Upper lobe of left lung (tissue), 6 donors: ENCODE data around the gene WRNIP1. TPM values are rescaled to one million over a fixed set of nuclear protein-coding genes. Genes with fewer than 3 reads are reported as not detected.
A peak's percentile ranks its signal among the peaks of the same experiment; 100 is the strongest.

Experiments used
- ATAC-seq, 2 donors: fragments of 200-7000 bp; cut with Tn5 transposase; one replicate each; pipeline ENCODE4 v1.9.1; 2022; ENCODE audit warnings: mild to moderate bottlenecking in 2 of 2, moderate library complexity in 2 of 2; ENCODE audit not compliant: low FRiP score in 2 of 2
- DNase-seq, 2 donors: peaks; one replicate each; pipeline ENCODE4 v3.0.0-alpha.2; 2019 to 2020
- H3K27ac ChIP-seq, 4 donors: fragments of 200-600 bp; sonication (generic); one replicate each; pipeline ENCODE4 v1.5.1; 2016 to 2019
- H3K27me3 ChIP-seq, 4 donors: fragments of 200-600 bp; sonication (generic); one replicate each; pipeline ENCODE4 v1.5.1; 2017 to 2019
- H3K36me3 ChIP-seq, 4 donors: fragments of 200-600 bp; sonication (generic); one replicate each; pipeline ENCODE4 v1.5.1; 2016 to 2019
- H3K4me1 ChIP-seq, 4 donors: fragments of 200-600 bp; sonication (generic); one replicate each; pipeline ENCODE4 v1.5.1; 2018 to 2019
- H3K4me3 ChIP-seq, 4 donors: fragments of 200-600 bp; sonication (generic); one replicate each; pipeline ENCODE4 v1.5.1; 2017 to 2019; ENCODE audit warnings: mild to moderate bottlenecking in 2 of 4, moderate library complexity in 1 of 4
- H3K9me3 ChIP-seq, 4 donors: fragments of 200-600 bp; sonication (generic); one replicate each; pipeline ENCODE4 v1.5.1; 2018 to 2019
- EP300 ChIP-seq, 4 donors: sonication (generic); formaldehyde crosslinking; IDR thresholded peaks; one replicate each; pipeline ENCODE4 v1.5.1; 2017; ENCODE audit warnings: antibody characterized with exemption in 4 of 4, control low read depth in 2 of 4
- POLR2A ChIP-seq, 4 donors: fragments of 450-650 bp; IDR thresholded peaks; one replicate each; pipeline ENCODE4 v1.5.1; 2016 to 2017; ENCODE audit warnings: antibody characterized with exemption in 4 of 4, mild to moderate bottlenecking in 2 of 4
- POLR2AphosphoS5 ChIP-seq, 2 donors: sonication (generic); formaldehyde crosslinking; IDR thresholded peaks; one replicate each; pipeline ENCODE4 v1.5.1; 2017; ENCODE audit warnings: antibody characterized with exemption in 2 of 2
- WGBS, 2 donors: methylation state at CpG; one replicate each; pipeline ENCODE4 v1.1.5; 2017 to 2018; 5-methylcytosine and 5-hydroxymethylcytosine counted together
- total RNA-seq, 6 donors: library from RNA; depleted of rRNA in 4 of 6; stranded (reverse); fragments of >200 nt in 4 of 6; gene quantifications; one replicate each; pipeline versions ENCODE4 v1.1.0 to v1.2.1, GENCODE V29; 2016 to 2021
- TF ChIP-seq, protein P1 (sequence below), 6 experiments: fragments of 450-650 bp in 4 of 6; fragments of 200-600 bp in 2 of 6; sonication (generic) in 2 of 6; IDR thresholded peaks; one replicate each; pipeline ENCODE4 v1.5.1; 2016 to 2019; ENCODE audit warnings: antibody characterized with exemption in 6 of 6
- donor health status: DM: no; HTN: no; CAD: no; lungs with moderate emphysema.
- donor health status: DM: no; HTN: yes; CAD: no; lungs with severe emphysema.

WRNIP1 gene
- total RNA-seq, 6 donors from 2014 or later = 38.7 to 101 (median 59.2) TPM

DNA sequence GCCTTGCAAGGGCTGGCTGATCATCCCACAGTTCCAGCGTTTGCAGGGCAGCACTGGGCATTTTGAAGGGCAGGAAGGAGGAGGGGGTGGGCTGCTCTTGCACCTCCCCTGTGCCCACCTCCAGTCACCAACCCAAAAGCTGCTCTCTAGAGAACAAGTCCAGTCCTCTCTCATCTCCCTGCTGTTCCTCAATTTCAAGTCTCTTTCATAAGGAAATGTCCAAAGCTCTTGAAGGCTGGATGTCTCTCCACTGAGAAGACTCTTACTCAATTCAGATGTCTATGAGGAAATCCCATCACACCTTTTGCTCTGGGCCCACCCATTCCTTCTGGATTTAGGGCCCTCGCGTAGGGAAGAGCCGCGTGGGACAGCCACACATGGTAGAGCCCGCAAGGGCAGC lies 31.7 kb downstream of the WRNIP1 start:
- DNase-seq = no peak
- Histone ChIP-seq H3K27me3 (no peaks in the 10 kb centered on the region), H3K4me3 (no peak overlapping the region), H3K4me1 (peaks cover 34 to 65% (median 44%) of the 10 kb centered on the region in 4 donors), H3K36me3 (no peaks in the 10 kb centered on the region), H3K9me3 (no peaks in the 10 kb centered on the region), H3K27ac (peak overlapping the region; percentile 23 to 85 (median 58))
- peak in 1 of 2 donors; percentile 42 for ATAC-seq
- no peak for TF ChIP-seq EP300 (IDR thresholded peaks at IDR 0.05)
- TF ChIP-seq, protein P1, sequence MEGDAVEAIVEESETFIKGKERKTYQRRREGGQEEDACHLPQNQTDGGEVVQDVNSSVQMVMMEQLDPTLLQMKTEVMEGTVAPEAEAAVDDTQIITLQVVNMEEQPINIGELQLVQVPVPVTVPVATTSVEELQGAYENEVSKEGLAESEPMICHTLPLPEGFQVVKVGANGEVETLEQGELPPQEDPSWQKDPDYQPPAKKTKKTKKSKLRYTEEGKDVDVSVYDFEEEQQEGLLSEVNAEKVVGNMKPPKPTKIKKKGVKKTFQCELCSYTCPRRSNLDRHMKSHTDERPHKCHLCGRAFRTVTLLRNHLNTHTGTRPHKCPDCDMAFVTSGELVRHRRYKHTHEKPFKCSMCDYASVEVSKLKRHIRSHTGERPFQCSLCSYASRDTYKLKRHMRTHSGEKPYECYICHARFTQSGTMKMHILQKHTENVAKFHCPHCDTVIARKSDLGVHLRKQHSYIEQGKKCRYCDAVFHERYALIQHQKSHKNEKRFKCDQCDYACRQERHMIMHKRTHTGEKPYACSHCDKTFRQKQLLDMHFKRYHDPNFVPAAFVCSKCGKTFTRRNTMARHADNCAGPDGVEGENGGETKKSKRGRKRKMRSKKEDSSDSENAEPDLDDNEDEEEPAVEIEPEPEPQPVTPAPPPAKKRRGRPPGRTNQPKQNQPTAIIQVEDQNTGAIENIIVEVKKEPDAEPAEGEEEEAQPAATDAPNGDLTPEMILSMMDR (IDR thresholded peaks at IDR 0.05) = no peak
- no peak for TF ChIP-seq POLR2AphosphoS5 (IDR thresholded peaks at IDR 0.05)
- TF ChIP-seq POLR2A (IDR thresholded peaks at IDR 0.05) = no peak
- WGBS, 2 donors = 61 to 83% methylated on average over 5 to 6 of the region's 6 CpGs

- ATAC-seq (peak in 1 of 2 donors; percentile 35), DNase-seq (peak in 1 of 2 donors; percentile 49)
- Histone ChIP-seq H3K4me1 (peaks cover 29 to 59% (median 39%) of the 10 kb centered on the region in 4 donors), H3K9me3 (no peaks in the 10 kb centered on the region), H3K27me3 (no peaks in the 10 kb centered on the region), H3K27ac (peak overlapping the region; percentile 23 to 85 (median 58)), H3K36me3 (no peaks in the 10 kb centered on the region), H3K4me3 (no peak overlapping the region)
- WGBS, 2 donors = 17 to 25% methylated on average over 2 to 3 of the region's 3 CpGs
- TF ChIP-seq POLR2AphosphoS5 (IDR thresholded peaks at IDR 0.05) = no peak
- no peak for TF ChIP-seq EP300 (IDR thresholded peaks at IDR 0.05)
- TF ChIP-seq, protein P1 (IDR thresholded peaks at IDR 0.05) = no peak
Measured at GRCh38 chr6:2797564-2798031, 32.4 kb downstream of the WRNIP1 start.

GRCh38 chr6:2798586-2799134 lies 33.5 kb downstream of the WRNIP1 start:
- DNase-seq = peak in 1 of 2 donors; percentile 48
- peak overlapping the region in 2 of 4 donors; percentile 50 to 85 for H3K27ac ChIP-seq
- no peak for ATAC-seq
- H3K36me3 ChIP-seq = no peaks in the 10 kb centered on the region
- TF ChIP-seq POLR2A (IDR thresholded peaks at IDR 0.05) (no peak), POLR2AphosphoS5 (IDR thresholded peaks at IDR 0.05) (no peak), EP300 (IDR thresholded peaks at IDR 0.05) (no peak)
- TF ChIP-seq, protein P1 (IDR thresholded peaks at IDR 0.05) = no peak
- H3K4me3 ChIP-seq = no peak overlapping the region
- H3K9me3 ChIP-seq = no peaks in the 10 kb centered on the region
- H3K4me1 ChIP-seq = peaks cover 18 to 49% (median 30%) of the 10 kb centered on the region in 4 donors
- 77 to 80% methylated on average over 11 of the region's 11 CpGs for WGBS, 2 donors
- no peaks in the 10 kb centered on the region for H3K27me3 ChIP-seq

GRCh38 chr6:2799936-2800527 lies 34.8 kb downstream of the WRNIP1 start:
- Histone ChIP-seq H3K4me1 (peaks cover 13 to 47% (median 28%) of the 10 kb centered on the region in 4 donors), H3K27me3 (no peaks in the 10 kb centered on the region), H3K36me3 (no peaks in the 10 kb centered on the region), H3K9me3 (no peaks in the 10 kb centered on the region), H3K27ac (peak overlapping the region in 1 of 4 donors; percentile 21), H3K4me3 (no peak overlapping the region)
- ATAC-seq (no peak), DNase-seq (no peak)
- TF ChIP-seq, protein P1 (IDR thresholded peaks at IDR 0.05) = no peak
- peak in 2 of 4 donors; percentile 39 to 63 for TF ChIP-seq EP300 (IDR thresholded peaks at IDR 0.05)
- TF ChIP-seq POLR2A (IDR thresholded peaks at IDR 0.05) = no peak
- TF ChIP-seq POLR2AphosphoS5 (IDR thresholded peaks at IDR 0.05) = peak in 1 of 2 donors; percentile 30
- WGBS, 2 donors = 65 to 67% methylated on average over 11 of the region's 11 CpGs
